Measurements from ENCODE around the gene HCST.

Gene HCST

DNA sequence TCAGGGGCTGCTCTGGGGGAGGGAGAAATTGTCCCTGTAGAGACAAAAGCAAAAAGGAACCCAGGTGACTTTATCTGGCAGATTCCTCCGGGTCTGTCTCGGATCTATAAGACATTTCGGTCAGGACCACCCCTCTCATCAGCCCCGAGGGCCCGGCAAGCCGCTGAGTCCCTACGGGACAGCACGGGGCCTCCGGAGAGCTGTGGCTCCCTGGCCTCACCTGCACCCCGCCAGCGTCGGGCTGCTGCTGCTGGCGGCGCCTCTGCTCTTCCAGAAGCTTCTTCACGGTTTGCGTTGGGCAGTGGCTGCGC is 3.9 kb upstream of the HCST start:
- Histone ChIP-seq H3K4me1 (peaks cover 16% of the 10 kb centered on the region), H3K27ac (peak overlapping the region; percentile 81)

GRCh38 chr19:35899547-35900214 is 2.6 kb upstream of the HCST start:
- no peaks in the 10 kb centered on the region for H3K79me2 ChIP-seq
- no peaks in the 10 kb centered on the region for H3K9me3 ChIP-seq (ENCODE audit: control insufficient read depth, low read length)
- H3K4me1 ChIP-seq, result peaks cover 17% of the 10 kb centered on the region
- H3K9ac ChIP-seq, result peak overlapping the region; percentile 67
- peak overlapping the region; percentile 99 for H3K4me2 ChIP-seq (ENCODE audit: low read length)
- H2AFZ ChIP-seq, result peak overlapping the region; percentile 97
- peak overlapping the region; percentile 73 for H3K4me3 ChIP-seq (ENCODE audit: low read depth, low read length)
- H3K36me3 ChIP-seq (ENCODE audit: control insufficient read depth, insufficient read depth, low read length), result no peaks in the 10 kb centered on the region
- no peak for TF ChIP-seq CTCF (IDR thresholded peaks at IDR 0.05)
- no peaks in the 10 kb centered on the region for H3K27me3 ChIP-seq (ENCODE audit: control insufficient read depth, insufficient read depth, low read length)
- peak overlapping the region; percentile 81 for H3K27ac ChIP-seq

More for the DNA sequence above, 3.9 kb upstream of the HCST start:
- no peaks in the 10 kb centered on the region for H3K79me2 ChIP-seq
- peak overlapping the region; percentile 99 for H3K4me2 ChIP-seq (ENCODE audit: low read length)
- H3K36me3 ChIP-seq (ENCODE audit: control insufficient read depth, insufficient read depth, low read length), result no peaks in the 10 kb centered on the region
- H3K9ac ChIP-seq, result peak overlapping the region; percentile 67
- peak overlapping the region; percentile 73 for H3K4me3 ChIP-seq (ENCODE audit: low read depth, low read length)
- H3K9me3 ChIP-seq (ENCODE audit: control insufficient read depth, low read length), result no peaks in the 10 kb centered on the region
- TF ChIP-seq CTCF (IDR thresholded peaks at IDR 0.05), result no peak
- H2AFZ ChIP-seq, result peak overlapping the region; percentile 97
- no peaks in the 10 kb centered on the region for H3K27me3 ChIP-seq (ENCODE audit: control insufficient read depth, insufficient read depth, low read length)

DNA sequence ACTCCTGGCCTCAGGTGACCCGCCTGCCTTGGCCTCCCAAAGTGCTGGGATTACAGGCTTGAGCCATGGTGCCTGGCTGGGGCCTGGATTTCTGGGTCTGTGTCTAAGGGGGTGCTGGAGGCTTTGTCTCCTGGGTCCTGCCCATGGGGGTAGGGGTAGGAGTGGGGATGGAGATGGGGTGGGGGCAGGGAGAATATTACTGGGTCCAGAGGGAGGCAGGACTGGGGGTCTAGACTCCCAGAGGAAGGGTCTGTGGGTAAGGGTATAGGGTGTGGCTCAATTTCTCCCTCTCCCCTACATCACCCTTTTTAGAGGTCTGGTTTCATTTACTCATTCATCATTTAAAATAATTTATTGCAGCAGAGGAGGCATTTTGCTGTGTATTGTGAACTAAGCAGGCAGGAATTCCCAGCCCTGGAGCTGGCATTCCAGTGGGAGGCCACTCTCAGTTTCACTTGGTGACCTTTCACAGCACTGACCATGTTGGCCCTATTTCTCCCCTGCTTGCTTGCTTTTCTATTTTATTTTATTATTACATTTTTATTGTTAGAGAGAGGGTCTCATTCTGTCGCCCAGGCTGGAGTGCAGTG is 1.2 kb upstream of the HCST start:
- Histone ChIP-seq H2AFZ (peak overlapping the region; percentile 97), H3K4me1 (peaks cover 17% of the 10 kb centered on the region), H3K79me2 (no peaks in the 10 kb centered on the region), H3K9me3 (ENCODE audit: control insufficient read depth, low read length) (no peaks in the 10 kb centered on the region), H3K4me2 (ENCODE audit: low read length) (peak overlapping the region; percentile 99), H3K27ac (peak overlapping the region; percentile 81), H3K27me3 (ENCODE audit: control insufficient read depth, insufficient read depth, low read length) (no peaks in the 10 kb centered on the region), H3K36me3 (ENCODE audit: control insufficient read depth, insufficient read depth, low read length) (no peaks in the 10 kb centered on the region), H3K9ac (no peak overlapping the region), H3K4me3 (ENCODE audit: low read depth, low read length) (no peak overlapping the region)
- no peak for TF ChIP-seq CTCF (IDR thresholded peaks at IDR 0.05)

DNA sequence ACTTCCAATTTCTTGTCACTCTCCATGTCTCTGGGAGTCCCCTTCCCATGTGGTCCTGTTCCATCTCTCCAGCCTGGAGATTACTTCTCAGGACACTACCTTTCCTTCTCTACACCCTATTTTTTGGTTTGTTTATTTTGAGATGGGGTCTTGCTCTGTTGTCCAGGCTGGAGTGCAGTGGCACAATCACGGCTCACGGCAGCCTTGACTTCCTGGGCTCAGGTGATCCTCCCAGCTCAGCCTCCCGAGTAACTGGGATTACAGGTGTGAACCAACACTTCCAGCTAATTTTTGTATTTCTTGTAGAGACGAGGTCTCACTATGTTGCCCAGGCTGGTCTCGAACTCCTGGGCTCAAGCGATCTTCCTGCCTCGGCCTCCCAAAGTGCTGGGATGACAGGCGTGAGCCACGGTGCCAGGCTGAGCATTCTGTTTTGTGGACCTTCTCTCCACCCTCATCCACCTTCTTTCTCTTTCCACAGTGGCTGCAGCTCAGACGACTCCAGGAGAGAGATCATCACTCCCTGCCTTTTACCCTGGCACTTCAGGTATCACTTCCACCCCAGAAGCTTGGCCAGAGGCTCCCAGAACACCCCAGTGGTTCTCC is 644 bp downstream of the HCST start:
- H3K79me2 ChIP-seq, result no peaks in the 10 kb centered on the region
- no peaks in the 10 kb centered on the region for H3K27me3 ChIP-seq (ENCODE audit: control insufficient read depth, insufficient read depth, low read length)
- H3K4me3 ChIP-seq (ENCODE audit: low read depth, low read length), result peak overlapping the region; percentile 55
- peak overlapping the region; percentile 74 for H2AFZ ChIP-seq
- TF ChIP-seq CTCF (IDR thresholded peaks at IDR 0.05), result no peak
- peak overlapping the region; percentile 81 for H3K4me2 ChIP-seq (ENCODE audit: low read length)
- no peaks in the 10 kb centered on the region for H3K9me3 ChIP-seq (ENCODE audit: control insufficient read depth, low read length)
- no peak overlapping the region for H3K9ac ChIP-seq
- H3K36me3 ChIP-seq (ENCODE audit: control insufficient read depth, insufficient read depth, low read length), result no peaks in the 10 kb centered on the region
- H3K27ac ChIP-seq, result peak overlapping the region; percentile 81
- peaks cover 17% of the 10 kb centered on the region for H3K4me1 ChIP-seq

Data from parathyroid adenoma (tissue), 2 donors.